Stimulated activated naive CD8-positive, alpha-beta T cell treated with anti-CD3 and anti-CD28 coated beads, Interleukin-15, Interleukin-2, amounts not matched to agents 100 ng/mL and 50 ng/mL, for 24 hours (primary cell): ENCODE data around the gene SLC12A3.
A peak's percentile ranks its signal among the peaks of the same experiment; 100 is the strongest.

Source experiments
- H3K27ac Mint-ChIP-seq: one replicate; pipeline ENCODE4 v1.8.0; 2021; ENCODE audit warnings: mild to moderate bottlenecking, mixed read lengths
- H3K27me3 Mint-ChIP-seq: one replicate; pipeline ENCODE4 v1.8.0; 2021; ENCODE audit warnings: mixed read lengths
- H3K36me3 Mint-ChIP-seq: one replicate; pipeline ENCODE4 v1.8.0; 2021; ENCODE audit warnings: low read depth, mixed read lengths
- H3K4me1 Mint-ChIP-seq: one replicate; pipeline ENCODE4 v1.8.0; 2021; ENCODE audit warnings: low read depth, mixed read lengths
- H3K4me3 Mint-ChIP-seq: one replicate; pipeline ENCODE4 v1.8.0; 2021; ENCODE audit warnings: mild to moderate bottlenecking, mixed read lengths
- H3K9me3 Mint-ChIP-seq: one replicate; pipeline ENCODE4 v1.8.0; 2021; ENCODE audit warnings: mixed read lengths

Gene SLC12A3

DNA sequence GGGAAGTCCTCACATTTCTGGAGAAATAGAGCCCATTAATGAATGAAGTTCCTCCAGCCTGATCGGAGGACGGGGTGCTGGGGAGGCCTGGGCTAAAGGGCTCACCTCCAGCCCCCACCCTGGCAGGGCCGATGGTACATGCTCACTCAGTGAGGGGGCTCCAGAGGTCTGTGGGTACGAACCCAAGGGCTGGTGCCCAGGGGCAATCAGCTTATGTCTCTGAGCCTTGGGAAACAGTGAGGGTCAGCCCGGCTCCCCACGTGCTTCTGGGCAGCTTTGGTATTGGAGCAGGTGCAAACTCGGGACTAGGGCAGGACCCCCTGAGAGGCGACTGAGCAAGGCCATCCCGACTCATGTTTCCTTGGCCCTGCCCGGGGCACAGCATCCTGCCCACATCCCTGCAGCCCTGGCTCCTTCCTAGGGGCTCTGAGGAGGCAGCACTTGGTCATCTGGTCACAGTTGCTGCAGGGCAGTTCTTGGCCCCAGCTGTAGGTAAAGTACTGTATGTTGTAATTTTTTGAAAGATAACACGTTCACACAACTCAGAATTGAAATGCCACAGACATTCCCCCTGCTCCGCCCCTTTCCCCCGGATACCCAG lies 95.8 kb downstream of the SLC12A3 start:
- Mint-ChIP-seq H3K4me3 (no peak overlapping the region), H3K36me3 (no peaks in the 10 kb centered on the region), H3K9me3 (no peaks in the 10 kb centered on the region), H3K4me1 (peaks cover 17% of the 10 kb centered on the region), H3K27ac (no peak overlapping the region), H3K27me3 (no peaks in the 10 kb centered on the region)

DNA sequence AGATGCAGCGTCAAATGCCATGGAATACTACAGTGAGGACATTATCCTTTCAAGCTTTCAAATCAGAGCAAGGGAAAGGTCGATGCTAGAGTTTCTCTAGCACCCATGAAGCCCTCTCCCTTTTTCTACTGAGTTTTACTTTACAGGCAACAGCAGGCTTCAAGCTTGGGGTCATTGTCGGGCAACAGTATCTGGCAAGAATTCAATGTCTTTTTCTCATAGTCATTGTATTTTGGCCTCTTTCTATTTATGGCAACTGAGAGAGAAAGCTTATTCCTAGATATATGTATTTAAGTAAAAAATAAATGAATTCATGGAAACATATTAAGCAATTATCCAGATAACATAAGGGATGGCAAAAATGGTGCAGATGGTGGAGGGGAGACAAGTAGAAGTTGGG lies 96.4 kb downstream of the SLC12A3 start:
- H3K4me3 Mint-ChIP-seq: no peak overlapping the region
- H3K9me3 Mint-ChIP-seq: no peaks in the 10 kb centered on the region
- peaks cover 22% of the 10 kb centered on the region for H3K4me1 Mint-ChIP-seq
- H3K27me3 Mint-ChIP-seq: no peaks in the 10 kb centered on the region
- H3K27ac Mint-ChIP-seq: no peak overlapping the region
- no peaks in the 10 kb centered on the region for H3K36me3 Mint-ChIP-seq

DNA sequence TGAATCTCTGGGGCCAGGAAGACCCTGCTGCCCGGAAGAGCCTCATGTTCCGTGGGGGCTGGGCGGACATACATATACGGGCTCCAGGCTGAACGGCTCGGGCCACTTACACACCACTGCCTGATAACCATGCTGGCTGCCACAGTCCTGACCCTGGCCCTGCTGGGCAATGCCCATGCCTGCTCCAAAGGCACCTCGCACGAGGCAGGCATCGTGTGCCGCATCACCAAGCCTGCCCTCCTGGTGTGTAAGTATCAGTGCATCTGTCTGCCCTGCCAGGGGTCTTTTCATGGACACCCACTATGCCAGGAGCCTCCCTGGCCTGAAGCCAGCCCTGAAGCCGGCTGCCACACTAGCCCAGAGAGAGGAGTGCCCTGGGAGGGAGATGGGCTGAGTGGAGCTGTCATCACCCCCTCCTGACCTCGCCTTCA lies 96.9 kb downstream of the SLC12A3 start, which contains the start of gene CETP:
Gene CETP (plus strand): TSS at position 100 of the 431 bp plus-strand sequence. CDS start 30 bp downstream, at position 130.
- Mint-ChIP-seq H3K27me3 (no peaks in the 10 kb centered on the region), H3K9me3 (no peaks in the 10 kb centered on the region), H3K27ac (no peak within 1 kb of the TSS), H3K36me3 (no peaks in the 10 kb centered on the region), H3K4me1 (peaks cover 24% of the 10 kb centered on the region), H3K4me3 (no peak within 1 kb of the TSS)

DNA sequence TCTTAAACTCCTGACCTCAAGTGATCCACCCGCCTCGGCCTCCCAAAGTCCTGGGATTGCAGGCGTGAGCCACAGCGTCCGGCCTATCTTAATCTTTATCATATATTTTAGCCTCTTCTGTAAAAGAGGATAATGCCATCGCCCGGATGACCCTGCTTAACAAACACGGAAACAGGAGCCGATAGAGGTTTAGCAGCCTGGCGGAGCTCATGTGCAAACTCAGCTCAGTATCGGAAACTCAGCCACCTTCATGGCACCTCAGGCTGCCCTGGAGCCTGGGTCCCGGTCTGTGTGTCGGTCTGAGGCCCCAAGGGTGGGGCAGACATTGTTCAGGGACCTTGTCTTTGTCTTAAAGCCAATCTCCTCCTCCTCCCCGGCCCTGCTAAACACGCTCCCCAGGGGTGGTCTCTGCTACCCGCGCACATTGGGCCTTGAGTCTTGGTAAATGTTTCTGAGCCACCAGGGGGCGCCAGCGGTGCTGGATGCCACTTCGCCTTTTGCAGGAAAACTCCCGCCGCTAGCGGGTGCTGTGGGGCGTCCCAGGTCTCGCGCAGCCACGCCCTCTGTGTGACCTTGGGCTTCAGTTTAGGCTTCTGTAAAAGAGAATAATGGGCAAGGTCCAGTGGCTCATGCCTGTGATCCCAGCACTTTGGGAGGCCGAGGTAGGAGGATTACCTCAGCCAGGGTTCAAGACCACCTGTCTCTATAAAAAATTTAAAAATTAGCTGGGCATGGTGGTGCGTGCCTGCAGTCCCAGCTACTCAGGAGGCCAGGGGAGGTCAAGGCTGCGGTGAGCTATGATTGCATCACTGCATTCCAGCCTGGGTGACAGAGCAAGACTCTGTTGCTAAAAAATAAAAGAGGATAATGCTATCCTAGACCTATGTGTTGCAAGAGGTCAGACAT lies 99.5 kb downstream of the SLC12A3 start:
- no peaks in the 10 kb centered on the region for H3K9me3 Mint-ChIP-seq
- no peaks in the 10 kb centered on the region for H3K36me3 Mint-ChIP-seq
- H3K4me1 Mint-ChIP-seq: peaks cover 25% of the 10 kb centered on the region

More for the DNA sequence above, 99.5 kb downstream of the SLC12A3 start:
- Mint-ChIP-seq H3K4me3 (no peak overlapping the region), H3K27me3 (no peaks in the 10 kb centered on the region), H3K27ac (peak overlapping the region; percentile 83)
